NCI-H2107 (cell line): ENCODE measurements around the gene PAWR.
"Not testable (repeated sequence)": the region's sequence is repeated elsewhere in the genome, so short reads cannot be mapped to it uniquely, and the experiment has no call there.

Experiments used
- DNase-seq: peaks from one replicate; lab custom pipeline; 2025; lab: John Stamatoyannopoulos, UW

PAWR gene

DNA sequence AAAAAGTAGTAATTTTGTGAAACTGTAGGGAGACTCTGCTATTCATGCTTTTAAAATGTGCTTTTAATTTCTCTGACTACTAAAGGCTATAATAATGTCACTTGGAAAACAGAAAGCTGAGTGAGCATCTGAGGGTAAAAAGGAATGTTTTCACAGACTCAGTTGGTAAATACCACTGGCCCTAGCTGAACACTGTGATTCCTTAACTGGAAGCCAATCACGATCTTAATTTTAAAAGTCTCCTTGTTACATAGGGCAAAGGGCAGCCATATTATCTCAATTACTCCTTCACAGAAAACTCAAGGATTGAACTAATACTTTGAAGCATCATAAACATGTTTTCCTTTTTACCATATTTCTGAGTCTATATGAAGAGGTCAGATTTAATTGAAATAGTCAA is 41.9 kb downstream of the PAWR start:
- no peak for DNase-seq

DNA sequence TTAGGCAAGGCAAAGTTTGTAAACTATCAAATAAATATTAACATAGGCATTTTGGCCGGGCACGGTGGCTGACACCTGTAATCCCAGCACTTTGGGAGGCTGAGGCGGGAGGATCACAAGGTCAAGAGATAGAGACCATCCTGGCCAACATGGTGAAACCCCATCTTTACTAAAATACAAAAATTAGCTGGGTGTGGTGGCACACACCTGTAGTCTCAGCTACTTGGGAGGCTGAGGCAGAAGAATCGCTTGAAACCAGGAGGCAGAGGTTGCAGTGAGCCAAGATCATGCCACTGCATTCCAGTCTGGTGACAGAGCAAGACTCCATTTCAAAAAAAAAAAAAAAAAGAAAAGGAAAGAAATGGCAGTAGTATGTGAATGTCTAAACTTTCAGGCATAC is 43.9 kb downstream of the PAWR start:
- not testable (repeated sequence) for DNase-seq

DNA sequence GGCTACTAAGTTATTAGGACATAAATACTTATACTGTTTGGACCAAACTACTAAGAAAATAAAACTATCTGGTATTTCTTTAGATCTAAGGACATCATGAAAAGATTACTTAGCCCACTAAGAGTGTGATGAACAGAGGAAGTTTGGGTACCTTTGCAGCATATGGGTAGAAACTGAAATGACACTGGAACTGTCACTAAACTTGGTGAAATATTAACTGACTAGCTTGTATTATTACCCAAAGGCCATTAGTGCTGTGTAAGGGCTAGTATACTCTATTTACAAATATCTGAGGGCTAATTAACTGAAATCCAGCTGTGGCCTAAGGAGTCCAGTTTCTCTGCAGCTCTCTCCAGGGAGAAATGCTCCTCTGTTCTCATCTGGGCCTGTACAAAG is 45.5 kb downstream of the PAWR start:
- no peak for DNase-seq

DNA sequence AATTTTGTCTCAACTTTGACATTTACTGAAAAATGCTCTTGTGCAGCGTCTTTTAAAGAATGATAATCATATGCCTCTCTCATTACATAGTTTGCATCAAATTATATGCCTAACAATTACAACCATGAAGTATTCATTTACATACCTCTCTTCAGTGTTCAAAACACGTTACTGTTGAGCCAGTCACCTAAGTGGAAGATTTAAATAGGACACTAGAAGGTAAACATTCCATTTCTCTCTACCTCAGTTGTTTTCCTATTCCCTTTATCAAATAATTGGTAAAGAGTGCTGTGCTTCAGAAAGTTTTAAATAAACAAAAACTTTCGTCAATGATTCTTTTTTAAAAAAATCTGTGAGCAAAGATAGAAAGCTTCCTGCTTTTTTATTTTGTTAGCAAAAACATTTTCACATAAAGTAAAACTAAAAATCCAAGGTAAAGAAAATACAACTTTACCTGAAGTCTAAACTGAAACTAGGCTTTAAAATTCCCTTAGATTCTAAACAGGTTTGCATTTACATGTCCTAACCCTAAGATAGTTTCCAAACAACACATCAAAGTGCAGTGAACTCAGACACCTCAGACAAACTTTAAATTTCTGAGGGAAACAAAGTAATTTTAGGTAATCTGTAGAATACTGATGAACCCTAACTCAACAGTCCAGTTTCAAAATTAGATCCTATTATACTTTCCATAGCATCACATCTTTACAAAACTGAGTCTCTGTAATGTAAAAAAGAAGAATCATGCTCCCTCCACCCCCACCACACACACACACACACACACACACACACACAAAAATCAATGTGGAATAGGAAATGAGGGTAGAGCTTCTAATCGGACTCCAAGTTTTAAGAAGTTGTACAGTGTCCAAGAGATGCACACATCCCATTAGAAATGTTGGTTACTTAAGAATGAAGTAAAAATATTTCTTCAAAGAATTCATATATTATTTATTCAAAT is 46.2 kb downstream of the PAWR start:
- no peak for DNase-seq

DNA sequence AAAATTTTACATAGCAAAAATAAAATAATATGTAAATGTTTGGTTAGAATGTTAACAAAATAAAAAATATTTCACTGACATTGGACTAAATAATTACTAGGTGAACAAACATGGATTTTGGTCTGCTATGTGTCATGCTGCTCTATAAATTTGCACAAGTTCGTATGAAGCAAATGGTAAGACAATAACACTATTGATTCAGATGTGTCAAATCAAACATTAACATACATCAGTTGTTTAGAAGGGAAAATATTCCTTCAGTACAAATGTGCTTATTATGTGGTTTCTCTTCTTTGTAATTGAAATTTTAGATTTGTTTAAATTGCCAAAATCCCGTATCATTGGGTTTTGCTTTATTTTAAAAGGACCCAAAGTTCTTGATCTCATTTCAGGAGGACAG is 46.9 kb downstream of the PAWR start:
- no peak for DNase-seq

DNA sequence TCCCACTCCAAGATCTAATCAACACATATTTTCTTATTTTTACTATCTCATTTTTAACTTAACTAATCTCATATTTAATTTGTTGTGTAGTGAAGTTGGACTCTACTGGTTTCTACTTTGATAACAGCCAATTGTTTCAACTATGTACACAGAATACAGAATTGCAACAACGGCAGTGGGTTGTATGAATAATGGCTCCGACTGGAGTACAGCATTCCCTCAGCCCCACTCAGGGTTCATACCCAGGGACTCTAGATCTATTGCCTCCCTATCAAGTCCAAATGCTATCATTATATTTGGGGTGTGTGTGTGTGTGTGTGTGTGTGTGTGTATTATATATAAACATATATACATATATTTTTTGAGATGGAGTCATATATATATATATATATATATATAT is 52.3 kb downstream of the PAWR start:
- DNase-seq: no peak

DNA sequence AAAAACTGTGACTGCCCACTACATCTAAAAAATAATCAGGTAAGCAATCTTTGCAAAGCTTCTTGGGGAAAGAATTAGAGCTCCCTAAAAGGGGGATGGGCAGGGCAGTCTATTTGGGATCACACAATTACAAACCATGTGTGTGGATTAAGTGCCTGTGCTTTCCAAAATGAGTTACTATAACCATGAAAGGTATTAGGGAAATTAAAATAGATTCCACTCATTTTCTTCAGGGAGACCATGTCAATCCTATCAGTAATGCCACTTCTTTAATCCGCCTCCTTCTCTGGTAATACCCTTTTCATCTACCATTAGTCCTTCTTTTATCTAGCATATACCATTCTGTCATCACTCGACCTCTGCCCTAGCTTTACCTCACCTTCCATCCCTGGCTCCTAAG is 53.7 kb downstream of the PAWR start:
- no peak for DNase-seq

DNA sequence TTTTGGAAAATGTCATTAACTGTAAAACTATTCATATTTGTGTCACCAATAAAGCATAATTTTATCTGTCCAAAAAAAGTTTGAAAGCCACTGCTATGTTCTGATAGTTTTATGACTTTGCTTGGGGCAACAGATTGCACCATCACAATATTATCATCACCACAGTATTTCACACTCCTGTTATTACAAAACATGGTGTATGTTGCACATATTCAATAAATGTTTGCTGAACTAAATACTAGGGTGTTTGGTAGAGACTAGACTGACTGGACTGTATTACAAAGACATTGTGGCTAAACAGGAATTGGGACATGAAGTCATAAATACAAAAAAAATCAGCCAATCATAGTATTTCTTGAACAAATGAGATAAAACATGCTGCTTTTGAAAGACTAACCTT is 55.1 kb downstream of the PAWR start:
- DNase-seq: no peak

DNA sequence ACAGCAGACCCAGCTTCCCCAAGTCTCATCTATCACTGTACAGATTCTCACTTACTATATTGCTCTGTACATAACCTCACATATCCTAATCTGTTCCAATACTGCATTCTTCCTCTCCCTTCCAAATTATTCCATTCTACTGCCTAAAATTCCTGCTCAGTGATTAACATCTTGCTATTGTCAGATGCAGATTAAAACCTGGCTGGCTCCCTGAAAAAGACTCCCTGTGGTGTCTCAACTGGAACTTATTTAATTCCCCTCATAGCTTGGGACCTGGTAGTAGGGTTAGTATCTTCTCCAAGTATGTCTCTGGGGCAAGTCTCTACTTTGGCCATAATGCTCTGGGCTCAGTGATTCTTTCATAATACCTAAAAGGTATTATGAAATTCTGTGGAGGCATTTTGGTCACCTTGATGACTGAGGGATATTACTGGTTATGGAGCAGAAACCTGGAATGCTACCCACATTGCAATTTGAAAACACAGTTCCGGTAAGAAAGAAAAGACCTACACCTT is 55.8 kb downstream of the PAWR start:
- DNase-seq: no peak

DNA sequence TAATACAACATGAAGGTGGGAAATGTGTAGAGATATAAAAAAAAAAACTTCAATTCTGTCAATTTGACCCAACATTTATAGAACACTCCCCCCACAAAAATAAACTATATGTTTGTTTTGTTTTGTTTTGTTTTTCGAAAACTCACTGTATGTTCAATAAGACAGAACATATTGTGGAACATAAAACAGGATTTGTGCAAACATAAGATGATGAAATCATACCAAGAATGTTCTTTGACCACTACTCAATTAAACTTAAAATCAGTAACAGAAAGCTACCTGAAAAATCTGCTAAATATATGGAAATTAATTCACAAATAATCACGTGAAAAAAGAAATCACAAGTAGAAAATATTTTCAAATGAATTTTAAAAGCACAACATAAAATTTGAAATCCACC is 61.2 kb downstream of the PAWR start:
- DNase-seq: no peak

DNA sequence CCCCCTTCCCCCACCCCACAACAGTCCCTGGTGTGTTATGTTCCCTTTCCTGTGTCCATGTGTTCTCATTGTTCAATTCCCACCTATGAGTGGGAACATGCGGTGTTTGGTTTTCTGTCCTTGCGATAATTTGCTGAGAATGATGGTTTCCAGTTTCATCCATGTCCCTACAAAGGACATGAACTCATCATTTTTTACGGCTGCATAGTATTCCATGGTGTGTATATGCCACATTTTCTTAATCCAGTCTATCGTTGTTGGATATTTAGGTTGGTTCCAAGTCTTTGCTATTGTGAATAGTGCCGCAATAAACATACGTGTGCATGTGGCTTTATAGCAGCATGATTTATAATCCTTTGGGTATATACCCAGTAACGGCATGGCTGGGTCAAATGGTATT is 64.0 kb downstream of the PAWR start:
- not testable (repeated sequence) for DNase-seq

DNA sequence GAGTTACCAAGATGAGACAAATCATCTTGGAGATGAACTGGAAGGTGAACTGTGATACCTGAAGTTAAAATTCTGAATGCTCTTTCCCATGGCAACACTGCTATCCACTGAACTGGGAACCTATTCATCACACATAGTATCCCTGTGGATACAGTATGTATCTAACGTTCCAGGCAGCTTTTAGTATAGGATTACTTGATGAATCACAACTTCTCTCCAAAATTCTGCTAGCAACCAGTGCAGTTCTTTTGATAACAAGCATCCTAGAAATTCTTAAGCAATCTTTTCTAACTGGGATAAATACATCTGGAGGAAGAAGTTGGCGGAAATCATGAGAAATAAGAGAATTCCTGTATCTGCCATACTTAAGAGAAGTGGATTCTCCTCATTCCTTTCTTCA is 66.4 kb downstream of the PAWR start:
- DNase-seq: no peak

DNA sequence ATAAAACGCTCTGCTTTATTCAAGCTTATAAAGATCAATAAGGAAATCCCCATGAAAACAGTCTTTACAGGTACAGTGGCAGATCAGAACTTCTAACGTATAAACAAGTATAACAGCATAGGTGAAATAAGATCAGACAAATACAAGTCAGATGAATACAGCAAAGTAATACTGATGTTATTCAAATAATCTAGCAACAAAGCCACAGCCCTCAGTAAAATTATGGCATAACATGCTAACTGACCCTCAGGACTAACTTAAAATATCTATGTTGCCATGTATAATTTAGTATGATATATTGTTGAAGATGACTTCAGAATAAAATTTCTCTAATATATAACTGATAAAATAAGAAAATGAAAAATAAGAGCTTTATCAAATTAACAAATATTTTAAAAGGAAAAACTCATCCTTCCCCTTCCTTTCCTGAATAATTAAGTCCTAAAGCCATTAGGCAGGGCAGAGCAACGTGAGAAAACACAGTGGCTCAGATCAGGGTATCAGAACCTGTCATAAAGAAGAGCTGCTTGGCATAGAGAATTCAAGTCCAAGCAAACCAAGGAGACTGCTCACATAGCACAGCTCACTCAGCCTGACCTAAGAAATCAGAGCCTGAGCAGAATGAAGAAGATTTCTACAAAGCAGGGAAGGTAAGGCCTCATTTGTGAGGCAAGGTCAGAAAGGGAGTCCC is 70.7 kb downstream of the PAWR start:
- no peak for DNase-seq

DNA sequence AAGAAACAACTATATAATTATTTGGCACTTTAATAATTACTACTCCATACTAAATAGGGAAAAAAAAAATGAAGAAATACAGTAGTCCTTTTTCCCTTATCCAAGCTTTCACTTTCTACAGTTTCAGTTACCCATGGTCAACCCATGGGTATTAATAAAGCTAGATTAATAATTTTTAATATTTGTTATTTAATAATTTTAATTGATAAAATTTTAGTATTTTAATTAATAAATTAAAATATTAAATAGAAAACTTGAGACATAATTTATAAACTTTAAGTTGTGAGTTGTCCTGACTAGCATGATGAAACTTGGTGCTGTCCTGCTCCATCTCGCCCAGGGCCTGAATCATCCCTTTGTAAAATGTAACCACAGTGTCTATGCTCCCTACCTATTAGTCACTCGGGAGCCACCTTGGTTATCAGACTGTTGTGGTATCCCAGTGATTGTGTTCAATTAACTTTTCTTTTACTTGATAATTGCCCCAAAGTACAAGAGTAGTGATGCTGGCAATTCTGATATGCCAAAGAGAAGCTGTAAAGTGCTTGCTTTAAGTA is 71.8 kb downstream of the PAWR start:
- DNase-seq: no peak

DNA sequence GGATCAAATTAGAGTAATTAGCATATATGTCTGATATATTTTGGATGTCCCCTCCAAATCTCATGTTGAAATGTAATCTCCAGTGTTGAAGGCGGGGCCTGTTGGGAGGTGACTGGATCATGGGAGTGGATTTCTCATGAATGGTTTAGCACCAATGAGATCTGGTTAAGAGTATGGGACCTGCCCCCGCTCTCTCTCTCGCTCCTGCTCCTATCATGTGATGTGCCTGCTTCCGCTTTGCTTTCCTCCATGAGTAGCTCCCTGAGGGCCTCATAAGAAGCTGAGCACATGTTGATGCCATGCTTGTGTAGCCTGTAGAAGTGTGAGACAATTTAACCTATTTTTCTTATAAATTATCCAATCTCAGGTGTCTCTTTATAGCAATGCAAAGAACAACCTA is 73.1 kb downstream of the PAWR start:
- DNase-seq: no peak

DNA sequence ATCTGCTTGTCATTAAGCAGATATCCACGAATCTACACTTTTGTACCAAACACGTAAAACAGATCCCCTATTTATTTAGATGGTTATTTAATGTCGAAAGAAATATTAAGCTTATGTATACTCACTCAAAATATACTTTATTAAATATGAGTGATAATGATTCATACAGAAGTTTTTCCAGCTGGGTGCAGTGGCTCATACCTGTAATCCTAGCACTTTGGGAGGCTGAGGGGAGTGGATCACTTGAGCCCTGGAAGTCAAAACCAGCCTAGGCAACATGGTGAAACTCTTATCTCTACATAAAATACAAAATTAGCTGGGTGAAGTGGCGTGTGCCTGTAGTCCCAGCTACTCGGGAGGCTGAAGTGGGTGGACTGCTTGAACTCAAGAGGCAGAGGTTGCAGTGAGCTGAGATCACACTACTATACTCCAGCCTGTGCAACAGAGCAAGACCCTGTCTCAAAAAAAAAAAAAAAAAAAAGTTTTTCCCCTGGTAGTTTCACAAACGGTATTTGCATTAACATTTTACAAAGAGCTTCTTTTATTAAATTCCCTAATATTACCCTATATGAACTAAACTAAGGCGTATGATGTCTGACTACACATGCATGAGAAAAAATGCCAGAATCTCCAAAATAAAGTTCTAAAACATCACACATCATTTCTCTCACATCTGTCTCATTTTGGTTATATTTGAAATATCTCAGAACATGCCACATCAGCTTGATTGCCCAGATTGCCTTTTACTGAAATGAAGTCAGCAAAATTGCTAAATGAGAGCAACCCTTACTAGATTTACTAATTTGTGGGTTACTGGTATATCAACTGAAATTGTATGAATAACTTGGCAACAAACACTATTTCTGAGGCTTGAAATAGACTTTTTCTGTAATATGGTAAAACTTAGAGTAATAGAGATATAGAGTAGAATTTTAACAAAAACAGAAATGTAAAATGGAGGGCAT is 74.9 kb downstream of the PAWR start:
- no peak for DNase-seq

DNA sequence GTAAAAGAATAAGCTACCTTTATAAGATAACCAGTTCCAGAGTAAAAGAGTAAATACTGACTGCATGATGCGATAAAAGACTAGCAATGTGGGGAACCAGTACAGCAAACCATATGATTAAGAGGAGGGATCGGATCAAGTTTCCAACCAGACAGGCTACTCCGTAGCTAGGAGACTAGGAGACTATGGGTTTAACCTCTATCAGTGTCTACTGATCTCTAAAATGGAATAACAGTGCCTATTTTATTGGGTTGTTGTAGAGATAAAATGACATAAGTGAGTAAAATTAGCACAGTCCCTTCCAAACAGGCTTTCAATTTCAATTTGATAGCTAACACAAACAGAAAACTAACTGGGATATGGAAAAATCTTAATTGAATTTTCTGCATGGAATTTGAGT is 76.0 kb downstream of the PAWR start:
- DNase-seq: no peak

DNA sequence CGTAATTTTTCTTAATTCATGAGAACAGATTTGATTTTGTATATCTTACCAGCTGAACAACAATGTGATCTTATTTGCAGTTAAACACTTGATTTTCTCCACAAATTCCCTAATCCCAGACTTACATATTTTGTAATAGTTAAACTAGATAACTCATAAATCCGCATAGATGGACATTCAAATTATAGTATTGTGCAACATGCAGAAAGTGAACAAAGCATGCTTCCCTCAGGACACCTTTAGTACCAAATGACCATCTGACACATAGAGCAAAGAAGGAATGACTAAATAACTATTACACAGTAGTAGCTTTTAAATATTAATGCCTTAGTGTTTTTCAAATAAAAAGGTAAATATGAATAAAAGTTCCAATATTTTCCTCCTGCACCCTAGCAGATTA is 88.9 kb downstream of the PAWR start:
- no peak for DNase-seq

DNA sequence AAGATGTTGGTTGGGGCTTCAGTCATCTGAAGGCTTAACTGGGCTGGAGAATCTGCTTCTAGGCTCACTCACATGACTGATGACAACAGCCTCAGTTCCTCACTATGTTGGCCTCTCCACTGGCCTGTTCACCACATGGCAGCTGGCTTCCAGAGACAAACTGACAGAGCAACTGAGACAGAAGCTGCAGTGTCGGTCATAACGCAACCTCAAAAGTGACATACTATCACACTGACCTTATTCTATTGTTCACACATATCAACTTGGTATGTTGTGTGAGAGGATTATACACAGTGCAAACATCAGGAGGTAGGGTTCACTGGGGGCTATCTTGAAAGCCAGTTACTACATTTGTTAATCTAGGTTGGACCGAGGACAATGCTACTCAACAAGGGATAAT is 92.9 kb downstream of the PAWR start:
- no peak for DNase-seq

DNA sequence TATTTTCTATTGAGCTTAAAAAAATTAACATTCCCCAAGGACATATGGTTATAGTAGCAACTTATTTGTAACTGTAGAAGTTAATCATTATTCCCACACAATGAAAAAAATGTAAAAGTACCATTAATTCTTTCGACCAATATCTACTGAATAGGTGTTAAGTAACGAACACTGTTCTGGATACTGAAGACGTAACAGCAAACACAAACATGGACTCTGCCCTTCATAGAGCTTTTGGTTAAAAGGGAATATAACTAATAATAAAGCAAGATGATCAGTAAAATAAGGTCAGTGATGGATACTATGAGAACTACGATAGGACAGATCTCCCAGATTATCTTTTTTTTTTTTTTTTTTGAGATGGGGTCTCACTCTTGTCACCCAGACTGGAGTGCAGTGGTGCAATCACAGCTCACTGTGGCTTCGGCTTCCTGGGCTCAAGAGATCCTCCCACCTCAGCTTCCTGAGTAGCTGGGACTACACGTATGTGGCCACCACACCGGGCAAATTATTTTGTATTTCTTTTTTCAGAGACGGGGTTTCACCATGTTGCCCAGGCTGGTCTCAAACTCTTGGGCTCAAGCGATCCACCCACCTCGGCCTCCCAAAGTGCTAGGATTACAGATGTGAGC is 93.9 kb downstream of the PAWR start:
- DNase-seq: no peak

DNA sequence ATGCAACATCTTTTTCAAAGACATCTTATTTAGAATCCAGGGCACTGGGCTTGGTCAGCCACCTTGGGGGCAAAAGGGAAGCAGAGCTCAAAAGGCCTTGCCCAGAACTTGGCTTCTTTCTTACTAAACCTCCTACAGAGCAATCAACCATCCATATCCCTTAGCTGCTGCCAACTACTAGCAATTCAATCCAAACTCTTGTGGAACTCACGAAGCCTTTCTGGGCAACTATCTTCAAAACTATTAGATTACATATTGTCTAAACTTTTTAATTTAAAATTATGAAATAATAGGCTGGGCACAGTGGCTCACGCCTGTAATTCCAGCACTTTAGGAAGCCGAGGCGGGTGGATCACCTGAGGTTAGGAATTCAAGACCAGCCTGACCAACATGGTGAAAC is 95.5 kb downstream of the PAWR start:
- no peak for DNase-seq
